Ishikawa (cell line): Measurements from ENCODE around the gene STK32A.

Experiments used
- CEBPB ChIP-seq: IDR thresholded peaks from 2 replicates; pipeline ENCODE4 v1.6.1; 2012
- EP300 ChIP-seq: IDR thresholded peaks from 2 replicates; pipeline ENCODE4 v1.6.1; 2012; ENCODE audit warnings: borderline replicate concordance
- FOXM1 ChIP-seq: IDR thresholded peaks from 2 replicates; pipeline ENCODE4 v1.6.1; 2012; ENCODE audit warnings: low read depth, borderline replicate concordance
- TAF1 ChIP-seq: IDR thresholded peaks from 2 replicates; pipeline ENCODE4 v1.6.1; 2012; ENCODE audit warnings: low read depth, mild to moderate bottlenecking
- YY1 ChIP-seq: IDR thresholded peaks from 2 replicates; pipeline ENCODE4 v1.6.1; 2012; ENCODE audit warnings: low read depth
- TF ChIP-seq, protein P1 (sequence below): IDR thresholded peaks from 2 replicates; pipeline ENCODE4 v1.6.1; 2012

GRCh38 chr5:147303251-147303650 is 68.4 kb downstream of the STK32A start:
- TF ChIP-seq, protein P1, sequence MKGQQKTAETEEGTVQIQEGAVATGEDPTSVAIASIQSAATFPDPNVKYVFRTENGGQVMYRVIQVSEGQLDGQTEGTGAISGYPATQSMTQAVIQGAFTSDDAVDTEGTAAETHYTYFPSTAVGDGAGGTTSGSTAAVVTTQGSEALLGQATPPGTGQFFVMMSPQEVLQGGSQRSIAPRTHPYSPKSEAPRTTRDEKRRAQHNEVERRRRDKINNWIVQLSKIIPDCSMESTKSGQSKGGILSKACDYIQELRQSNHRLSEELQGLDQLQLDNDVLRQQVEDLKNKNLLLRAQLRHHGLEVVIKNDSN = no peak
- no peak for TF ChIP-seq EP300
- no peak for TF ChIP-seq TAF1
- TF ChIP-seq FOXM1 = no peak
- TF ChIP-seq CEBPB = no peak
- no peak for TF ChIP-seq YY1
